ENCODE data around the gene TSPAN32.

TSPAN32 gene

DNA sequence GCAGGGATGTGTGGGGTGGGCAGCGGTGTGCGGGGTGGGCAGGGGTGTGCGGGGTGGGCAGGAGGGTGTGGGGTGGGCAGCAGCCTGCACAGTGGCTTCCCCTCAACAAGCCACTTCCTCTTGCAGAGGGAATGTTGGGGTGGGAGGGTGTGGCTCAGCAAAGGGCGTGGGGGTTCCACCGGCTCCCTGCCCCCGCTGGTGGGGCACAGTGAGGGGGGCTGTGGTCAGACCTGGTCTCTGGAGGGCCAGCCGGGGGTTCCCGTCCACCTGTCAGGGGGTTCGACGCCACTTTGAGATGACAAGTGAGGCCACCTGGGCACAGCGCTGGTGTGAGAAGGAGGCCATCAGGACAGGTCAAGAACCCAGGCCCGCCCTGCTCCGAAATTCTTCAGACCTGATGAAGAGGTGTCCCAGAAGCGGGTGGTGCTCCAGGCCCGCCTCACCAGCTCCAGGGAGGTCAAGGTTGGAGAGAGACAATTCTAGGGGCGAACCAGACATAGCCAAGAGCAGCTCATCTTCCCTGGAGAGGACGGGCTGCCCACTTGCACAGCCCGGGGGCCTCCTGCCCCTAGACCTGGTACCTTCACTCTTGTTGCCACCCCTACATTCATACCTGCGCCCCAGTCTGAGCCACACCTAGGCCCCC, 1.4 kb upstream of the TSPAN32 start:
- no peaks in the 10 kb centered on the region for H3K9me3 Mint-ChIP-seq

DNA sequence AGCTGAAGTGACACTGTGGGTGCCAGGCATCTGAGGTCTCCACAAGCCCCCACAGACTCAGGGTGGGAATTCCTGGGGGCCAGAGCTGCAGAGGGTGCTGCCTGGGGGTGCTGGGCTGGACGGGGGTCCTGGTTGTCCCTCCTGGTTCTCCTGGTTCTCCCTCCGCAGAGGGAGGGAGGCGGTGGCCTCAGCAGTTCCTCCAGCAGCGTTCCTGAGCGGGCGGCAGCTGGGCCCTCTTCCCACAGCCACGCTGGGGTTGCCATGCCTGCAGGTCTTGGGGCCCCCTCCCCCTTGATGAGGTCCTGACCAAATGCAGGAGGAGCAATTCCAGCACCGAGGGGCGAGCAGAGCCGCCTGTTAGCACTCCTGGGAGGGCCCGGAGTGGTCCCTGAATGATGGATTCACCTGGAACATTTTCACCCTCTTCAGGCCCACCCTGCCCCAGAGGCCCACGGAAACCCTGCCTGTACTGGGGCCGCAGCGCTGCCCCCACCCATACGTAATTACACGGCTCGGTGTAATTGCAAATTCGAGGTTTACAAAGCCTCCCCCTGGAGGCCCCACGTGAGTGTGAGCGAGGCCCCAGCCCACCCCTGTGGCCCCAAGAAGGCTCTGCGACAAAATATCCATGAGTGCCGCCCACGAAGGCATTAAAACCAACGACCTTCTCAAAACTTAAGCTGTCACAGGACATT, 730 bp upstream of the TSPAN32 start:
- Mint-ChIP-seq H3K9me3 (no peaks in the 10 kb centered on the region), H3K36me3 (ENCODE audit: low read depth) (no peaks in the 10 kb centered on the region), H3K27ac (peak overlapping the region in 2 of 3 experiments; percentile 64), H3K27me3 (ENCODE audit: low read depth) (peaks cover 3% of the 10 kb centered on the region), H3K4me3 (no peak overlapping the region), H3K4me1 (peaks cover 11% of the 10 kb centered on the region)
- TF ChIP-seq, protein P1, sequence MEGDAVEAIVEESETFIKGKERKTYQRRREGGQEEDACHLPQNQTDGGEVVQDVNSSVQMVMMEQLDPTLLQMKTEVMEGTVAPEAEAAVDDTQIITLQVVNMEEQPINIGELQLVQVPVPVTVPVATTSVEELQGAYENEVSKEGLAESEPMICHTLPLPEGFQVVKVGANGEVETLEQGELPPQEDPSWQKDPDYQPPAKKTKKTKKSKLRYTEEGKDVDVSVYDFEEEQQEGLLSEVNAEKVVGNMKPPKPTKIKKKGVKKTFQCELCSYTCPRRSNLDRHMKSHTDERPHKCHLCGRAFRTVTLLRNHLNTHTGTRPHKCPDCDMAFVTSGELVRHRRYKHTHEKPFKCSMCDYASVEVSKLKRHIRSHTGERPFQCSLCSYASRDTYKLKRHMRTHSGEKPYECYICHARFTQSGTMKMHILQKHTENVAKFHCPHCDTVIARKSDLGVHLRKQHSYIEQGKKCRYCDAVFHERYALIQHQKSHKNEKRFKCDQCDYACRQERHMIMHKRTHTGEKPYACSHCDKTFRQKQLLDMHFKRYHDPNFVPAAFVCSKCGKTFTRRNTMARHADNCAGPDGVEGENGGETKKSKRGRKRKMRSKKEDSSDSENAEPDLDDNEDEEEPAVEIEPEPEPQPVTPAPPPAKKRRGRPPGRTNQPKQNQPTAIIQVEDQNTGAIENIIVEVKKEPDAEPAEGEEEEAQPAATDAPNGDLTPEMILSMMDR (IDR thresholded peaks at IDR 0.05; ENCODE audit: unreplicated experiment in 3 of 3): no peak

More for the DNA sequence above, 1.4 kb upstream of the TSPAN32 start:
- Mint-ChIP-seq H3K4me1 (peaks cover 5% of the 10 kb centered on the region), H3K36me3 (ENCODE audit: low read depth) (no peaks in the 10 kb centered on the region), H3K4me3 (no peak overlapping the region), H3K27me3 (ENCODE audit: low read depth) (peaks cover 3% of the 10 kb centered on the region), H3K27ac (no peak overlapping the region)
- TF ChIP-seq, protein P1 (IDR thresholded peaks at IDR 0.05; ENCODE audit: unreplicated experiment in 3 of 3): no peak

DNA sequence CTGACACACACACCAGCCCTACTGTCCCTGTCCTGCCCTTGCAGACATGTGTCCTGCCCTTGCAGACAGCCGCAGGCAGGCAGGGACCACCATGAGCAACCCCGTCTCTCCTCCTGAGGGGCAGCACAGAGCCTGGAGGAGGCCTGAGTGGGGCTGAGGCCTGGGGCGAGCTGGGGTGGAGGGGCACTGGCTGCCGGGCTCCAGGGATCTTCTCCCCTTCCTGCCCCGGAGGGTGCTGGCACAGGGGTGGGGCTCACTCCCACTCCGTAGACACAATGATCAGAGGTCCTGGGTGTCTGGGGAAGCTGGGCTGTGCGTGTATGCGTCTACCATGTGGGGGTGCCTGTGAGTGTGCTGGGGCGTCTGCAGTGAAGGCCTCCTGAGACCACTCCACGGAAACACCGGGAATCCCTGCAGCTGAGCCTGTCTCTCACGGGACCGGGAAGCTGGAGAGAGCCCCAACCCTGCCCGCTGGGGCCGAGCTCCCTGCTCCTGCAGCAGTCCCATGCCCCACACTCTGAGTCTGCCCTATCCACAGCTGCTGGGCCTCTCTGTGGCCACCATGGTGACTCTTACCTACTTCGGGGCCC, 588 bp downstream of the TSPAN32 start:
- peaks cover 18% of the 10 kb centered on the region for H3K4me1 Mint-ChIP-seq
- H3K4me3 Mint-ChIP-seq: no peak overlapping the region
- H3K36me3 Mint-ChIP-seq (ENCODE audit: low read depth): no peaks in the 10 kb centered on the region
- TF ChIP-seq, protein P1 (IDR thresholded peaks at IDR 0.05; ENCODE audit: unreplicated experiment in 3 of 3): no peak
- peaks cover 1% of the 10 kb centered on the region for H3K27me3 Mint-ChIP-seq (ENCODE audit: low read depth)
- no peaks in the 10 kb centered on the region for H3K9me3 Mint-ChIP-seq
- peak overlapping the region; percentile 85 to 100 (median 99) for H3K27ac Mint-ChIP-seq

DNA sequence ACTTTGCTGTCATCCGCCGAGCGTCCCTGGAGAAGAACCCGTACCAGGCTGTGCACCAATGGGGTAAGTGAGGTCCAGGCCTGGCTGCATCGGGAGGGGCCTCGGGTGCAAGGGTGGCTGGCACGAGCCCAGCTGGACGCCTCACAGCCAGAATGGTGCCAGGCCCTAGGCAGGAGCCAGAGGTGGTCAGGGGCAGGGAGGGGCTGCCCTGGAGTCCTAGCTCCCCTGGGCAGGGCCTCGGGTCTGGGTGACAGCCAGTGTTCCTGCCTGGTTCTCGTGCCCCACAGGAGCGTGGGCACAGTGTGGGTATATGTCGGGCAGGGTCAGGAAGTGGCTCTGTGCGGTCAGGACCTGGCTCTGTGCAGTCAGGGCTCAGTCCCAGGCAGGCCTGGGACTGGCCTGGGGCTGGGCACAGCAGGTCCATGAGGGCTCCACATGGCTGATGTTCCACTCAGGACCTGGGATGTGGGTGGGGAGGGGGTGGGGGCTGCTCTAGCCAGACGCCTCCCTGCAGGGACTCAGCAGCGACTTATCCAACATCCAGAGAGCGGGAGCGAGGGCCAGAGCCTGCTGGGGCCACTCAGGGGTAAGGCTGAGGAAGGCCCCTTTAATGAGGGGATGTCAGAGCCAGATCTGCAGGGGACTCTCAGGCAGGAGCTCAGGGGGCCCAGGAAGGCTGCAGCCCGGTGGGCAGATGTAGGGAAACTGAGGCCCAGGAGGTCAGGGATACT, 1.2 kb downstream of the TSPAN32 start:
- Mint-ChIP-seq H3K9me3 (no peaks in the 10 kb centered on the region), H3K27ac (peak overlapping the region; percentile 99 to 100 (median 99)), H3K4me1 (peaks cover 22% of the 10 kb centered on the region), H3K36me3 (ENCODE audit: low read depth) (no peaks in the 10 kb centered on the region), H3K27me3 (ENCODE audit: low read depth) (peaks cover 3% of the 10 kb centered on the region), H3K4me3 (no peak overlapping the region)
- TF ChIP-seq, protein P1 (IDR thresholded peaks at IDR 0.05; ENCODE audit: unreplicated experiment in 3 of 3): no peak

DNA sequence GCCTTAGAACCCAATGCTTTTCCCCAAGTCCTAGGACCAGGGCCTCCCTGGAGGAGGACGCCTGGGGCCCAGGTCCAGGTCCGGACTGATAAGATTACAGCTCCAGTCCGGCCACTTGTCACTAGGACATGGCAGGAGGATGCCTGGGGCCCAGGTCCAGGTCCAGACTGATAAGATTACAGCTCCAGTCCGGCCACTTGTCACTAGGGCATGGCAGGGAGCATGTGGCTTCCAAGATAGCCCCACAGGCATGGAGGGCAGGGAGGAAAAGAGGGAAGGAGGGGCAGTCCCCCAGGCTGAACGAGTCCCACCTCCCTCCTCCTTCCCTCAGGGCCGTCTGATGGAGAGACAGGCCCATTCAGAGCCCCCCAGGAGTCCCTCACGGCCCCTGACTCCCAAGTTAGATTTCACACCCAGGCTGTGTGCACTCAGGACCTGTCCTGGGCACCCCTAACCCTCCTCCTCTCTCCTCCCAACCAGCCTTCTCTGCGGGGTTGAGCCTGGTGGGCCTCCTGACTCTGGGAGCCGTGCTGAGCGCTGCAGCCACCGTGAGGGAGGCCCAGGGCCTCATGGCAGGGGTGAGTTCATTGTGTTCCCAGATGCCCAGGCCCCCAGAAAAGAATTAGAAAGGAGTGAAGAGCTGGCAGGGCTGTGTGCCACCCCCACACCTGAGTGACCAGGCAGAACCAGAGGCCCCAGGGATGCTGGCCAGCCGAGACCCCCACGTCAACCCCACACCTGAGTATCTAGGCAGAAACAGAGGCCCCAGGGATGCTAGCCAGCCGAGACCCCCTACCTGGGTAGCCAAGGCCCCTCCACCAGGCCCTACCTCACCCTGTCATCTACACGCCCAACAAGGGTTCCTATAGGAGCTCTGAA, 2.1 kb downstream of the TSPAN32 start:
- Mint-ChIP-seq H3K36me3 (ENCODE audit: low read depth) (no peaks in the 10 kb centered on the region), H3K4me3 (no peak overlapping the region), H3K27ac (peak overlapping the region; percentile 99 to 100 (median 99)), H3K9me3 (no peaks in the 10 kb centered on the region), H3K27me3 (ENCODE audit: low read depth) (peaks cover 3% of the 10 kb centered on the region), H3K4me1 (peaks cover 22% of the 10 kb centered on the region)
- TF ChIP-seq, protein P1 (IDR thresholded peaks at IDR 0.05; ENCODE audit: unreplicated experiment in 3 of 3): no peak

Measured in nephron (organoid).